ENCODE results near the gene BORCS8. TPM values are rescaled to one million over a fixed set of nuclear protein-coding genes. Genes with fewer than 3 reads are reported as not detected.

BORCS8 gene
- total RNA-seq, 2 experiments from 2014 or later, result 20.8 to 22.2 TPM

- ChIA-PET POLR2A (no interaction called here), CTCF (interaction anchor here (1.6 kb wide), 1 partner anchor 12 kb away, joined by 7 read pairs; no protein-coding TSS in a partner anchor)
- H3K36me3 Mint-ChIP-seq (ENCODE audit: low read depth), result no peaks in the 10 kb centered on the region
- TF ChIP-seq, protein P1, sequence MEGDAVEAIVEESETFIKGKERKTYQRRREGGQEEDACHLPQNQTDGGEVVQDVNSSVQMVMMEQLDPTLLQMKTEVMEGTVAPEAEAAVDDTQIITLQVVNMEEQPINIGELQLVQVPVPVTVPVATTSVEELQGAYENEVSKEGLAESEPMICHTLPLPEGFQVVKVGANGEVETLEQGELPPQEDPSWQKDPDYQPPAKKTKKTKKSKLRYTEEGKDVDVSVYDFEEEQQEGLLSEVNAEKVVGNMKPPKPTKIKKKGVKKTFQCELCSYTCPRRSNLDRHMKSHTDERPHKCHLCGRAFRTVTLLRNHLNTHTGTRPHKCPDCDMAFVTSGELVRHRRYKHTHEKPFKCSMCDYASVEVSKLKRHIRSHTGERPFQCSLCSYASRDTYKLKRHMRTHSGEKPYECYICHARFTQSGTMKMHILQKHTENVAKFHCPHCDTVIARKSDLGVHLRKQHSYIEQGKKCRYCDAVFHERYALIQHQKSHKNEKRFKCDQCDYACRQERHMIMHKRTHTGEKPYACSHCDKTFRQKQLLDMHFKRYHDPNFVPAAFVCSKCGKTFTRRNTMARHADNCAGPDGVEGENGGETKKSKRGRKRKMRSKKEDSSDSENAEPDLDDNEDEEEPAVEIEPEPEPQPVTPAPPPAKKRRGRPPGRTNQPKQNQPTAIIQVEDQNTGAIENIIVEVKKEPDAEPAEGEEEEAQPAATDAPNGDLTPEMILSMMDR (IDR thresholded peaks at IDR 0.05), result no peak
- H3K27ac Mint-ChIP-seq, result no peak overlapping the region
- DNase-seq (no peak), ATAC-seq (no peak)
- no peak overlapping the region for H3K4me3 Mint-ChIP-seq
- intact Hi-C loops (cut with micrococcal nuclease), result no loop called here
- peaks cover 7% of the 10 kb centered on the region for H3K4me1 Mint-ChIP-seq (ENCODE audit: low read depth)
- no peaks in the 10 kb centered on the region for H3K9me3 Mint-ChIP-seq
- H3K27me3 Mint-ChIP-seq, result no peaks in the 10 kb centered on the region
Measured at GRCh38 chr19:19162495-19162894, 29.5 kb downstream of the BORCS8 start.

GRCh38 chr19:19160461-19161035, 31.4 kb downstream of the BORCS8 start:
- H3K36me3 Mint-ChIP-seq (ENCODE audit: low read depth), result peaks cover 12% of the 10 kb centered on the region
- no peaks in the 10 kb centered on the region for H3K9me3 Mint-ChIP-seq
- TF ChIP-seq, protein P1 (IDR thresholded peaks at IDR 0.05), result no peak
- no peak overlapping the region for H3K4me3 Mint-ChIP-seq
- H3K27me3 Mint-ChIP-seq, result no peaks in the 10 kb centered on the region
- H3K4me1 Mint-ChIP-seq (ENCODE audit: low read depth), result peaks cover 7% of the 10 kb centered on the region
- ATAC-seq, result no peak
- intact Hi-C loops (cut with micrococcal nuclease), result no loop called here
- ChIA-PET CTCF (interaction anchor here (1.6 kb wide), 1 partner anchor 15 kb away, joined by 4 read pairs; no protein-coding TSS in a partner anchor), POLR2A (interaction anchor here (0.6 kb wide), 2 partner anchors 8 to 96 kb away, joined by 3 read pairs; no protein-coding TSS in a partner anchor)
- no peak overlapping the region for H3K27ac Mint-ChIP-seq
- no peak for DNase-seq

- TF ChIP-seq, protein P1 (IDR thresholded peaks at IDR 0.05), result no peak
- Mint-ChIP-seq H3K4me1 (ENCODE audit: low read depth) (peaks cover 7% of the 10 kb centered on the region), H3K27ac (no peak overlapping the region), H3K27me3 (no peaks in the 10 kb centered on the region), H3K4me3 (no peak overlapping the region), H3K36me3 (ENCODE audit: low read depth) (peaks cover 19% of the 10 kb centered on the region), H3K9me3 (no peaks in the 10 kb centered on the region)
- intact Hi-C loops (cut with micrococcal nuclease), result no loop called here
- DNase-seq (no peak), ATAC-seq (no peak)
- ChIA-PET POLR2A (no interaction called here), CTCF (interaction anchor here (0.8 to 1.0 kb wide), 2 partner anchors 15 to 16 kb away, joined by 3 to 5 read pairs; no protein-coding TSS in a partner anchor)
Measured at GRCh38 chr19:19159534-19159933, 32.4 kb downstream of the BORCS8 start.

DNA sequence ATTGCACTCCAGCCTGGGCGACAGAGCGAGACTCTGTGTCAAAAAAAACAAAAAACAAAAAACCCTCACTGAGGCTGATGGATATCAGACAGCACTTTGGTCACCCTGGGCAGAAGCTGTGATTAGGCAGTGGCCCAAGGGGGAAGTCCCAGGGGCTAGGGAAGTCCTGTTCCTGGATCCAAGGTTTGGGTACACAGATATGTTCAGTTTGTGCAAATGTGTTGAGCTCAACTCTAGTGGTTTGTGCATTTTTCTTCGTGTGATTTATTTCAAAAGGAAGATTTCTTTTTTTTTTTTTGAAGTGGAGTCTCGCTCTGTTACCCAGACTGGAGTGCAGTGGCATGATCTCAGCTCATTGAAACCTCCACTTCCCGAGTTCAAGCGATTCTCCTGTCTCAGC, 34.1 kb downstream of the BORCS8 start:
- H3K27ac Mint-ChIP-seq, result no peak overlapping the region

More for the DNA sequence above, 34.1 kb downstream of the BORCS8 start:
- no peak overlapping the region for H3K4me3 Mint-ChIP-seq
- POLR2A ChIA-PET, result no interaction called here
- H3K27me3 Mint-ChIP-seq, result no peaks in the 10 kb centered on the region
- no peak for ATAC-seq
- H3K4me1 Mint-ChIP-seq (ENCODE audit: low read depth), result peaks cover 7% of the 10 kb centered on the region
- CTCF ChIA-PET, result interaction anchor here (0.8 to 3.5 kb wide), 2 partner anchors 11 to 17 kb away, joined by 4 to 21 read pairs; no protein-coding TSS in a partner anchor
- intact Hi-C loops (cut with micrococcal nuclease), result no loop called here
- H3K9me3 Mint-ChIP-seq, result no peaks in the 10 kb centered on the region
- no peak for DNase-seq
- peaks cover 19% of the 10 kb centered on the region for H3K36me3 Mint-ChIP-seq (ENCODE audit: low read depth)
- TF ChIP-seq, protein P1 (IDR thresholded peaks at IDR 0.05), result no peak

Measured in activated CD8-positive, alpha-beta T cell treated with anti-CD3 and anti-CD28 coated beads for 36 hours (primary cell).